DND-41 (cell line): ENCODE measurements around the gene ANO1.

ENCODE experiments used
- ATAC-seq: fragments of 200-7000 bp; cut with Tn5 transposase; 3 replicates; pipeline ENCODE4 v1.9.1; 2021; ENCODE audit warnings: low read depth; ENCODE audit not compliant: insufficient read depth
- DNase-seq: peaks from one replicate; pipeline ENCODE4 v3.0.0-alpha.2; 2020
- H2AFZ ChIP-seq: 2 replicates; pipeline ENCODE4 v1.6.0; 2012; ENCODE audit warnings: low read depth, low read length
- H3K27ac ChIP-seq: 2 replicates; pipeline ENCODE4 v1.5.1; 2012; ENCODE audit warnings: low read length, inconsistent platforms
- H3K27me3 ChIP-seq: fragments of 200-600 bp; sonication (generic); 2 replicates; pipeline ENCODE4 v1.6.0; 2012; ENCODE audit warnings: low read length, mild to moderate bottlenecking, inconsistent platforms; ENCODE audit not compliant: insufficient read depth, poor library complexity
- H3K36me3 ChIP-seq: 2 replicates; pipeline ENCODE4 v1.5.1; 2012; ENCODE audit warnings: low read length, inconsistent platforms; ENCODE audit not compliant: insufficient read depth
- H3K4me1 ChIP-seq: 2 replicates; pipeline ENCODE4 v1.5.1; 2012; ENCODE audit warnings: mild to moderate bottlenecking, low read length; ENCODE audit not compliant: insufficient read depth
- H3K4me2 ChIP-seq: 2 replicates; pipeline ENCODE4 v1.6.0; 2012; ENCODE audit warnings: mild to moderate bottlenecking, moderate library complexity, low read length, inconsistent platforms; ENCODE audit not compliant: insufficient read depth
- H3K4me3 ChIP-seq, 2 experiments: fragments of 200-600 bp in 1 of 2; shearing (Covaris generic) in 1 of 2; 2 replicates each; pipeline ENCODE4 v1.5.1; 2012 to 2016; ENCODE audit warnings: inconsistent platforms in 2 of 2, low read length in 2 of 2, mild to moderate bottlenecking in 2 of 2, low read depth in 1 of 2, moderate library complexity in 1 of 2
- H3K79me2 ChIP-seq: 2 replicates; pipeline ENCODE4 v1.6.0; 2012; ENCODE audit warnings: low read length, inconsistent platforms; ENCODE audit not compliant: insufficient read depth
- H3K9ac ChIP-seq: 2 replicates; pipeline ENCODE4 v1.6.0; 2012; ENCODE audit warnings: low read depth, mild to moderate bottlenecking, inconsistent platforms, low read length, moderate library complexity
- H3K9me3 ChIP-seq: 2 replicates; pipeline ENCODE4 v1.5.1; 2012; ENCODE audit warnings: low read length, moderate library complexity, mild to moderate bottlenecking, inconsistent platforms; ENCODE audit not compliant: insufficient read depth, severe bottlenecking
- H4K20me1 ChIP-seq: 2 replicates; pipeline ENCODE4 v1.6.0; 2012; ENCODE audit warnings: low read length; ENCODE audit not compliant: insufficient read depth
- CTCF ChIP-seq: IDR thresholded peaks from 2 replicates; pipeline ENCODE4 v1.5.1; 2012; ENCODE audit warnings: borderline replicate concordance, low read length, moderate library complexity, mild to moderate bottlenecking; ENCODE audit not compliant: poor library complexity, severe bottlenecking; ENCODE audit errors: extremely low read depth
- EZH2 ChIP-seq: IDR thresholded peaks from 3 replicates; pipeline ENCODE4 v1.6.1; 2012; ENCODE audit warnings: borderline replicate concordance, low read depth, mild to moderate bottlenecking, moderate library complexity, low read length, inconsistent platforms; ENCODE audit not compliant: severe bottlenecking

The ANO1 gene

GRCh38 chr11:70229737-70230136 is 151.6 kb downstream of the ANO1 start:
- DNase-seq (no peak), ATAC-seq (no peak)
- Histone ChIP-seq H3K79me2 (no peaks in the 10 kb centered on the region), H3K27ac (no peak overlapping the region), H3K9me3 (no peaks in the 10 kb centered on the region), H3K27me3 (peaks cover 18% of the 10 kb centered on the region), H3K4me1 (no peaks in the 10 kb centered on the region), H3K9ac (no peak overlapping the region), H4K20me1 (no peaks in the 10 kb centered on the region; the same call in 1 of the 2 replicates), H2AFZ (no peak overlapping the region), H3K36me3 (no peaks in the 10 kb centered on the region), H3K4me3 (no peak overlapping the region), H3K4me2 (no peak overlapping the region)
- TF ChIP-seq EZH2, result no peak

- H3K9ac ChIP-seq, result no peak overlapping the region
- DNase-seq (no peak), ATAC-seq (no peak)
- H3K27ac ChIP-seq, result no peak overlapping the region
- H3K4me1 ChIP-seq, result no peaks in the 10 kb centered on the region
- no peaks in the 10 kb centered on the region for H3K79me2 ChIP-seq
- peaks cover 17% of the 10 kb centered on the region for H3K27me3 ChIP-seq
- no peaks in the 10 kb centered on the region for H3K36me3 ChIP-seq
- TF ChIP-seq EZH2 (no peak), CTCF (no peak)
- no peak overlapping the region for H2AFZ ChIP-seq
- no peaks in the 10 kb centered on the region for H3K9me3 ChIP-seq
- no peaks in the 10 kb centered on the region; the same call in 1 of the 2 replicates for H4K20me1 ChIP-seq
- H3K4me3 ChIP-seq, result no peak overlapping the region
- H3K4me2 ChIP-seq, result no peak overlapping the region
Measured at GRCh38 chr11:70230151-70230839, 152.2 kb downstream of the ANO1 start.

- Histone ChIP-seq H3K9ac (no peak overlapping the region), H4K20me1 (no peaks in the 10 kb centered on the region; the same call in 1 of the 2 replicates), H3K4me1 (no peaks in the 10 kb centered on the region), H3K79me2 (no peaks in the 10 kb centered on the region), H2AFZ (no peak overlapping the region), H3K36me3 (no peaks in the 10 kb centered on the region), H3K27ac (no peak overlapping the region), H3K4me2 (no peak overlapping the region), H3K27me3 (peaks cover 9% of the 10 kb centered on the region), H3K4me3 (no peak overlapping the region), H3K9me3 (no peaks in the 10 kb centered on the region)
- TF ChIP-seq EZH2 (no peak), CTCF (no peak)
- no peak for ATAC-seq
- DNase-seq, result no peak
Measured at GRCh38 chr11:70230840-70231710, 153.0 kb downstream of the ANO1 start.

GRCh38 chr11:70233034-70233433 is 154.9 kb downstream of the ANO1 start:
- Histone ChIP-seq H3K36me3 (no peaks in the 10 kb centered on the region), H2AFZ (no peak overlapping the region), H3K27ac (no peak overlapping the region), H3K4me1 (no peaks in the 10 kb centered on the region), H3K4me2 (no peak overlapping the region), H3K4me3 (no peak overlapping the region), H3K79me2 (no peaks in the 10 kb centered on the region), H3K27me3 (peaks cover 8% of the 10 kb centered on the region), H3K9me3 (no peaks in the 10 kb centered on the region), H3K9ac (no peak overlapping the region), H4K20me1 (no peaks in the 10 kb centered on the region)
- DNase-seq (no peak), ATAC-seq (no peak)
- TF ChIP-seq EZH2 (no peak), CTCF (no peak)
